Stimulated activated CD8-positive, alpha-beta memory T cell treated with anti-CD3 and anti-CD28 coated beads, Interleukin-15, amount 100 ng/mL, for 48 hours (primary cell): ENCODE results near the gene ANKMY1.

Source experiments
- DNase-seq, 2 donors: peaks; one replicate each; pipeline ENCODE4 v3.0.0-alpha.2; 2020; ENCODE audit warnings: low read depth in 2 of 2

ANKMY1 gene

GRCh38 chr2:240595381-240596079 is 37.7 kb upstream of the ANKMY1 start:
- DNase-seq = no peak

- no peak for DNase-seq
Observed at GRCh38 chr2:240594511-240595380, 37.0 kb upstream of the ANKMY1 start.

- no peak for DNase-seq
Observed at GRCh38 chr2:240593703-240594451, 36.1 kb upstream of the ANKMY1 start.

- no peak for DNase-seq
Observed at GRCh38 chr2:240593026-240593702, 35.4 kb upstream of the ANKMY1 start.

- no peak for DNase-seq
Observed at GRCh38 chr2:240591784-240592183, 34.0 kb upstream of the ANKMY1 start.

GRCh38 chr2:240591226-240591625 is 33.4 kb upstream of the ANKMY1 start:
- no peak for DNase-seq

- no peak for DNase-seq
Observed at GRCh38 chr2:240590681-240591111, 32.9 kb upstream of the ANKMY1 start.

GRCh38 chr2:240589850-240590525 is 32.2 kb upstream of the ANKMY1 start:
- no peak for DNase-seq

GRCh38 chr2:240589375-240589774 is 31.6 kb upstream of the ANKMY1 start:
- no peak for DNase-seq

- DNase-seq = no peak
Observed at GRCh38 chr2:240588669-240589068, 30.9 kb upstream of the ANKMY1 start.

GRCh38 chr2:240588006-240588655 is 30.3 kb upstream of the ANKMY1 start:
- DNase-seq = no peak

- DNase-seq = peak in 1 of 2 donors; percentile 32
Observed at GRCh38 chr2:240586919-240587800, 29.4 kb upstream of the ANKMY1 start.

GRCh38 chr2:240586198-240586918 is 28.6 kb upstream of the ANKMY1 start, which contains the start of gene CAPN10:
CAPN10 (plus strand) TSS chr2:240586734; CDS start chr2:240586912, 178 bp downstream.
- DNase-seq = peak; percentile 96

GRCh38 chr2:240585681-240586197 is 28.0 kb upstream of the ANKMY1 start:
- no peak for DNase-seq

- DNase-seq = no peak
Observed at GRCh38 chr2:240585101-240585500, 27.3 kb upstream of the ANKMY1 start.

GRCh38 chr2:240584486-240585031 is 26.8 kb upstream of the ANKMY1 start:
- DNase-seq = no peak

GRCh38 chr2:240583774-240584173 is 26.0 kb upstream of the ANKMY1 start:
- DNase-seq = no peak

- no peak for DNase-seq
Observed at GRCh38 chr2:240582781-240583180, 25.0 kb upstream of the ANKMY1 start.
